HepG2 (cell line): ENCODE measurements around the gene ANO6. TPM values are rescaled to one million over a fixed set of nuclear protein-coding genes. Genes with fewer than 3 reads are reported as not detected.

Experiments used
- ATAC-seq: fragments of 200-7000 bp; cut with Tn5 transposase; 3 replicates; pipeline ENCODE4 v1.9.1; 2020; ENCODE audit warnings: mild to moderate bottlenecking, moderate library complexity
- BruUV-seq: library from RNA; stranded (reverse); fragments of 400-500 nt; replicated peaks from 2 replicates; lab custom pipeline; 2021; lab: Mats Ljungman, UMichigan
- CTCF ChIA-PET: fragments of 300-600 bp; formaldehyde crosslinking; extraction: SDS; loops from one replicate; lab custom pipeline; 2021; ENCODE audit warnings: low total read pairs, inconsistent platforms, low intra/inter-chr PET ratio; lab: Yijun Ruan, JAX
- POLR2A ChIA-PET: fragments of 350-600 bp; sonication (Branson Sonifier 250); formaldehyde crosslinking; loops from one replicate; lab custom pipeline; 2020; ENCODE audit warnings: antibody characterized with exemption, inconsistent platforms; lab: Yijun Ruan, JAX
- DNase-seq: peaks from one replicate; pipeline ENCODE4 v3.0.0-alpha.2; 2015; ENCODE audit warnings: low spot score
- FAIRE-seq: peaks from 3 replicates; lab custom pipeline; 2011; peaks lifted over from hg19 to GRCh38; lab: Jason Lieb, UNC
- H2AFZ ChIP-seq: one replicate; pipeline ENCODE4 v1.6.1; 2011; ENCODE audit warnings: low read length, inconsistent platforms
- H3K27ac ChIP-seq: fragments of 300-600 bp; 3 replicates; pipeline ENCODE4 v1.8.0; 2011; ENCODE audit warnings: mixed run types, mild to moderate bottlenecking, mixed read lengths, low read length, inconsistent platforms; ENCODE audit not compliant: insufficient read depth; ENCODE audit errors: extremely low read length
- H3K27me3 ChIP-seq, 2 experiments: fragments of 200-600 bp in 1 of 2; 2 replicates in 1 of 2; 3 replicates in 1 of 2; pipeline versions ENCODE4 v1.6.0 to v1.8.0; 2011; ENCODE audit warnings: low read length in 2 of 2, mild to moderate bottlenecking in 2 of 2, moderate library complexity in 2 of 2, inconsistent platforms in 1 of 2; ENCODE audit not compliant: insufficient read depth in 2 of 2, control insufficient read depth in 1 of 2
- H3K36me3 ChIP-seq, 2 experiments: fragments of 200-600 bp in 1 of 2; replicated peaks in 1 of 2; 2 replicates in 1 of 2; 3 replicates in 1 of 2; pipeline versions ENCODE4 v1.5.1 to v1.8.0; 2011; ENCODE audit warnings: low read length in 2 of 2, inconsistent platforms in 1 of 2; ENCODE audit not compliant: insufficient read depth in 2 of 2, control insufficient read depth in 1 of 2
- H3K4me1 ChIP-seq: 2 replicates; pipeline ENCODE4 v1.5.1; 2012; ENCODE audit warnings: low read length, inconsistent platforms; ENCODE audit not compliant: insufficient read depth
- H3K4me2 ChIP-seq: 2 replicates; pipeline ENCODE4 v1.6.0; 2011; ENCODE audit warnings: low read depth, low read length, inconsistent platforms
- H3K4me3 ChIP-seq, 3 experiments: fragments of 200-600 bp in 1 of 3; sonication (generic), shearing (Covaris generic) in 1 of 3; replicated peaks in 1 of 3; 2 replicates each; pipeline ENCODE4 v1.5.1; 2011 to 2016; ENCODE audit warnings: low read length in 3 of 3, inconsistent platforms in 2 of 3, low read depth in 2 of 3, mild to moderate bottlenecking in 2 of 3, control low read depth in 1 of 3, mixed read lengths in 1 of 3; ENCODE audit not compliant: insufficient read depth in 1 of 3
- H3K79me2 ChIP-seq: one replicate; pipeline ENCODE4 v1.6.1; 2011; ENCODE audit warnings: low read length, inconsistent platforms; ENCODE audit not compliant: insufficient read depth
- H3K9ac ChIP-seq: 2 replicates; pipeline ENCODE4 v1.6.0; 2011; ENCODE audit warnings: mild to moderate bottlenecking, low read depth, low read length, inconsistent platforms; ENCODE audit not compliant: insufficient read depth
- H3K9me3 ChIP-seq: 2 replicates; pipeline ENCODE4 v1.5.1; 2012; ENCODE audit warnings: mild to moderate bottlenecking, low read length
- H4K20me1 ChIP-seq: 2 replicates; pipeline ENCODE4 v1.6.0; 2011; ENCODE audit warnings: inconsistent platforms, mild to moderate bottlenecking, low read length, moderate library complexity; ENCODE audit not compliant: insufficient read depth
- BRCA1 ChIP-seq: sonication (generic); formaldehyde crosslinking; IDR thresholded peaks from 2 replicates; pipeline ENCODE4 v1.4.0; 2020; ENCODE audit warnings: missing genetic modification reagents
- CEBPB ChIP-seq: IDR thresholded peaks from 2 replicates; pipeline ENCODE4 v1.6.1; 2011; ENCODE audit warnings: low read depth, low read length, improper control_type of control experiment, borderline replicate concordance
- DR1 ChIP-seq: sonication (generic); formaldehyde crosslinking; IDR thresholded peaks from 2 replicates; pipeline ENCODE4 v1.8.0; 2021; ENCODE audit warnings: mild to moderate bottlenecking, missing genetic modification reagents, inconsistent platforms
- HOXA3 ChIP-seq: sonication (generic); formaldehyde crosslinking; IDR thresholded peaks from 2 replicates; pipeline ENCODE4 v1.5.0; 2020; ENCODE audit warnings: missing genetic modification reagents
- KLF6 ChIP-seq: IDR thresholded peaks from 2 replicates; pipeline ENCODE4 v1.8.0; 2016; ENCODE audit warnings: missing biosample characterization, missing genetic modification reagents
- MAFF ChIP-seq: IDR thresholded peaks from 2 replicates; pipeline ENCODE4 v1.6.1; 2011; ENCODE audit warnings: low read depth, low read length, improper control_type of control experiment
- MAFG ChIP-seq: sonication (generic); formaldehyde crosslinking; IDR thresholded peaks from 2 replicates; pipeline ENCODE4 v1.5.1; 2020; ENCODE audit warnings: mild to moderate bottlenecking, missing genetic modification reagents
- MAFK ChIP-seq, 2 experiments: IDR thresholded peaks in 1 of 2; conservative IDR thresholded peaks in 1 of 2; 2 replicates each; pipeline ENCODE4 v1.6.1; 2011; ENCODE audit warnings: improper control_type of control experiment in 2 of 2, low read length in 2 of 2
- MIER2 ChIP-seq: IDR thresholded peaks from 2 replicates; pipeline ENCODE4 v1.6.1; 2016; ENCODE audit warnings: missing biosample characterization, missing genetic modification reagents
- NFIC ChIP-seq: IDR thresholded peaks from 2 replicates; pipeline ENCODE4 v1.6.1; 2012; ENCODE audit warnings: mild to moderate bottlenecking, low read length, inconsistent platforms
- PRPF4 ChIP-seq: fragments of 200-400 bp; formaldehyde crosslinking; IDR thresholded peaks from 2 replicates; pipeline ENCODE4 v1.6.1; 2016; ENCODE audit warnings: low read length, low read depth; ENCODE audit not compliant: poor library complexity, severe bottlenecking
- SUZ12 ChIP-seq: fragments of 150-350 bp; IDR thresholded peaks from 2 replicates; pipeline ENCODE4 v1.6.1; 2014; ENCODE audit warnings: low read depth, low read length
- ZNF235 ChIP-seq: sonication (generic); formaldehyde crosslinking; IDR thresholded peaks from 2 replicates; pipeline ENCODE4 v1.8.1; 2023; ENCODE audit warnings: mild to moderate bottlenecking, missing genetic modification reagents, borderline replicate concordance
- ZNF709 ChIP-seq: sonication (generic); formaldehyde crosslinking; IDR thresholded peaks from 2 replicates; pipeline ENCODE4 v1.5.0; 2020; ENCODE audit warnings: mild to moderate bottlenecking, missing genetic modification reagents
- WGBS: methylation state at CpG from one replicate; pipeline ENCODE4 v1.1.6; 2017; ENCODE audit warnings: low lambda C conversion rate; 5-methylcytosine and 5-hydroxymethylcytosine counted together
- in situ Hi-C: cut with HindIII; loops from 2 replicates; pipeline ENCODE4 v1.10.0; 2017; ENCODE audit warnings: low pct_unique_long_range_greater_than_20kb; ENCODE audit not compliant: extremely low pct_ligation_motif_present
- intact Hi-C: fragments of 100-400 bp; cut with micrococcal nuclease; formaldehyde crosslinking; loops from one replicate; pipeline ENCODE4 v1.10.0; 2022; ENCODE audit not compliant: unreplicated experiment
- polyA plus RNA-seq, 8 experiments: library from polyadenylated mRNA; depleted of rRNA in 3 of 8; stranded (reverse) in 7 of 8; unstranded in 1 of 8; fragments of >200 nt; fragmentation: Illumina TruSeq in 4 of 8; extraction: Trizol in 4 of 8; gene quantifications; 2 replicates each; pipeline versions ENCODE4 v1.2.1 to v1.2.3, GENCODE V29; 2011 to 2016; ENCODE audit warnings: low read depth in 4 of 8, missing spikeins in 1 of 8, mixed read lengths in 1 of 8; ENCODE audit not compliant: insufficient read depth in 1 of 8
- total RNA-seq, 5 experiments: library from RNA; depleted of rRNA; stranded (reverse); fragments of >200 nt; fragmentation: Illumina TruSeq; extraction: Trizol; gene quantifications; 2 replicates each; pipeline ENCODE4 v1.2.3, GENCODE V29; 2016; ENCODE audit warnings: low read depth in 1 of 5
- TF ChIP-seq, protein P1 (sequence below): sonication (generic); formaldehyde crosslinking; IDR thresholded peaks from 2 replicates; pipeline ENCODE4 v1.4.0; 2020; ENCODE audit warnings: mild to moderate bottlenecking, missing genetic modification reagents
- TF ChIP-seq, protein P2 (sequence below): IDR thresholded peaks from 2 replicates; pipeline ENCODE4 v1.6.1; 2012; ENCODE audit warnings: low read depth, low read length, improper control_type of control experiment

The ANO6 gene
- total and polyA plus RNA-seq, 2 of the 13 experiments (the other 11 are each of a cell fraction or from before 2014, with no cell fraction given): 37.8 to 57.1 TPM

DNA sequence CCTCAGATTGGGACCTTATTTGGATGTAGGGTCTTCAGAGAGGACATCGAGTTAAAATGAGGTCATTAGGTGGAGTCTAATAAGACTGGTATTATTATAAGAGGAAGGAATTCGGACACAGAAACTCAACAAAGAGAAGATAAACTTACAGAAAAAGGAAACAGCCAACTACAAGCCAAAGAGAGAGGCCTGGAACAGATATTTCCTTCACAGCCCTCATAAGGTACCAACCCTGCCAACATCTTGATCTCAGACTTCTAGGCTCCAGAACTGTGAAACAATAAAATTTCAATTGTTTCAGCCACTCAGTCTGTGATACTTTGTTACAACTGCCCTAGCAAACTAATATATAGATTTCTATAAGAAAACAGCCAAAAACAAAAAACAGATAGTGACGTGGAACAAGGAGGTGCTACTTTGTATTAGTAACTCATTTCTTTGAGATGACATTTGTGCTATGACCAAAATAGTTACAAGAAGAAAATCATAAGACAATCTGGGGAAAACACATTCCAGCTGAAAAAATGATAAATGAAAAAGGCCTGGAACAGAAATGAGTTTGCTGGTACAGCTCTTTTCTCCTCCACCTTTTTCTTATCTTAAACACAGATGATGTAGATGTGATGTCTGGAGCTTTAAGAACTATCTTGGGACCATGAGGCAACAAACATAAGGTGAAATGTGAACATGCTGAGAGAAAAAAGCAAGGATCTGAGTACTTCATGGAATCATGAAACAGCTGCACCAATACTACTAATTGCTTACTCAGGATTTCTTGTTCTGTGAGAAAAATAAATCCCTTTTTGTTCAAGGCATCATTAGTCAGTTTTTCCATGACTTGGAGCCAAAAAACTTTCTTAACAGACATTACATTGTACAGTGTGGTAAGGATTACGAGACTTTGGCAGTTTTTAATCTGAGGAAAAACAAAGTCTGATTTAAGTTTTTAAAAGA is 243.2 kb downstream of the ANO6 start:
- Histone ChIP-seq H4K20me1 (no peaks in the 10 kb centered on the region), H3K4me3 (no peak overlapping the region), H3K36me3 (no peaks in the 10 kb centered on the region), H3K4me2 (no peak overlapping the region), H3K27ac (no peak overlapping the region), H3K79me2 (no peaks in the 10 kb centered on the region), H3K9ac (no peak overlapping the region), H3K9me3 (no peaks in the 10 kb centered on the region), H3K4me1 (no peaks in the 10 kb centered on the region), H3K27me3 (peaks cover 0 to 4% of the 10 kb centered on the region in 2 experiments; a peak in 1 of 5 replicates), H2AFZ (no peak overlapping the region)
- FAIRE-seq: no peak
- no peak for DNase-seq
- POLR2A ChIA-PET: no interaction called here
- 3% methylated on average over 4 of the region's 4 CpGs for WGBS
- in situ Hi-C loops (no loop called here), intact Hi-C loops (no loop called here)
- no peak for ATAC-seq
- CTCF ChIA-PET: no interaction called here
- TF ChIP-seq MAFK (conservative IDR thresholded peaks at IDR 0.05 in 1 of 2, IDR thresholded peaks at IDR 0.05 in 1 of 2; ENCODE audit: low read length in 2 of 2) (peak; percentile 54 to 78), SUZ12 (no peak), DR1 (CRISPR knock-in tag) (no peak), MIER2 (CRISPR knock-in tag) (no peak), NFIC (no peak), CEBPB (no peak), MAFF (peak; percentile 65)
- BruUV-seq: no TSS peak

DNA sequence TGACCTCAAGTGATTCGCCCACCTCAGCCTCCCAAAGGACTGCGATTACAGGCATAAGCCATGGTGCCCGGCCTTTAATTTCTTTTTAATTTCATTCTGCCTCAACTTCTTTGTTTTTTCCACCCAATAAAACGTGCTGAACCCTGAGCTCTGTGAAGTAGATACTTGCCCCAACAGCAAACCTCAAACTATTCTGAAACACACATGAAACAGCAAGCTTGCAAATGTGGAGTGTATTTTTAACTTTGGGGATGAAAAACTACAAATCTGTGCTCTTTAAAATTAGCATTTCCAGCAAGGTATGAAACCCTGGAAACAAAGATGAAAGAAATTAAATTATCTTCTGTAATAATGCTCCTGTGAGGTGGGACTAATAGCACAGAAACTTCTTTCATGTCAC is 246.6 kb downstream of the ANO6 start:
- intact Hi-C loops (no loop called here), in situ Hi-C loops (no loop called here)
- DNase-seq: no peak
- H3K9me3 ChIP-seq: no peaks in the 10 kb centered on the region
- no peak for FAIRE-seq
- no peak overlapping the region for H3K27ac ChIP-seq
- ChIA-PET CTCF (no interaction called here), POLR2A (no interaction called here)
- H3K36me3 ChIP-seq: no peaks in the 10 kb centered on the region
- H4K20me1 ChIP-seq: no peaks in the 10 kb centered on the region
- no peak overlapping the region for H2AFZ ChIP-seq
- H3K4me3 ChIP-seq: no peak overlapping the region
- H3K4me1 ChIP-seq: no peaks in the 10 kb centered on the region
- whole genome bisulfite sequencing: 2% methylated on average over 4 of the region's 4 CpGs
- no TSS peak for BruUV-seq
- H3K79me2 ChIP-seq: no peaks in the 10 kb centered on the region
- no peak for ATAC-seq
- H3K4me2 ChIP-seq: no peak overlapping the region
- TF ChIP-seq HOXA3 (CRISPR knock-in tag) (no peak), ZNF709 (no peak), ZNF235 (CRISPR knock-in tag) (no peak), MAFG (CRISPR knock-in tag) (no peak), BRCA1 (no peak), KLF6 (CRISPR knock-in tag) (no peak), PRPF4 (no peak)
- TF ChIP-seq, protein P1, sequence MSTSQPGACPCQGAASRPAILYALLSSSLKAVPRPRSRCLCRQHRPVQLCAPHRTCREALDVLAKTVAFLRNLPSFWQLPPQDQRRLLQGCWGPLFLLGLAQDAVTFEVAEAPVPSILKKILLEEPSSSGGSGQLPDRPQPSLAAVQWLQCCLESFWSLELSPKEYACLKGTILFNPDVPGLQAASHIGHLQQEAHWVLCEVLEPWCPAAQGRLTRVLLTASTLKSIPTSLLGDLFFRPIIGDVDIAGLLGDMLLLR: no peak
- TF ChIP-seq, protein P2, sequence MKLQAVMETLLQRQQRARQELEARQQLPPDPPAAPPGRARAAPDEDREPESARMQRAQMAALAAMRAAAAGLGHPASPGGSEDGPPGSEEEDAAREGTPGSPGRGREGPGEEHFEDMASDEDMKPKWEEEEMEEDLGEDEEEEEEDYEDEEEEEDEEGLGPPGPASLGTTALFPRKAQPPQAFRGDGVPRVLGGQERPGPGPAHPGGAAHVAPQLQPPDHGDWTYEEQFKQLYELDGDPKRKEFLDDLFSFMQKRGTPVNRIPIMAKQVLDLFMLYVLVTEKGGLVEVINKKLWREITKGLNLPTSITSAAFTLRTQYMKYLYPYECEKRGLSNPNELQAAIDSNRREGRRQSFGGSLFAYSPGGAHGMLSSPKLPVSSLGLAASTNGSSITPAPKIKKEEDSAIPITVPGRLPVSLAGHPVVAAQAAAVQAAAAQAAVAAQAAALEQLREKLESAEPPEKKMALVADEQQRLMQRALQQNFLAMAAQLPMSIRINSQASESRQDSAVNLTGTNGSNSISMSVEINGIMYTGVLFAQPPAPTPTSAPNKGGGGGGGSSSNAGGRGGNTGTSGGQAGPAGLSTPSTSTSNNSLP: no peak
- TF ChIP-seq, all 625 proteins: peak for 0
- Histone ChIP-seq H3K27me3 (no peaks in the 10 kb centered on the region; a peak in 1 of 5 replicates), H3K9ac (no peak overlapping the region)
